ENCODE measurements around the gene CCL23.
"Not testable (repeated sequence)": the region's sequence is repeated elsewhere in the genome, so short reads cannot be mapped to it uniquely, and the experiment has no call there.

Gene CCL23

DNA sequence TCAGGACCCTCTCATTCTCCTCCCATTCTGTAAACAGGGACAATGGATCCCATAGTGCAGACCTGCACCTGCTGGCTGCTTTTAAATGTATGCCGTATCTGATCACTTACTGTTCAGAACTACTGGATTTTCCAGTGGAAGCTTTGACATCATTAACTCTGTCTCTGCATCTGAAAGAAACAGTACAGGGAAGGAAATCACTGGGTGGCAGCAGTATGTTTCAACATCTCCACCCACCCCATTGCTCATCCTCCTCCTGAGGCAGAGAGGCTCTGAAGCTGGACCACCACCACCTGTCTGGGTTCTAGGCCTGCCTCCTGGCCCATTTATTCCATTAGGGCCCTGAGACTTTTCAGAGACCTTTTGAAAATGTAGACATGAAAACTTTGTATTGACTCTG is 19.0 kb downstream of the CCL23 start:
- no peak for ATAC-seq (replicated peaks)
- Mint-ChIP-seq H3K27me3 (no peaks in the 10 kb centered on the region), H3K36me3 (ENCODE audit: insufficient read depth) (no peaks in the 10 kb centered on the region), H3K4me3 (no peak overlapping the region), H3K9me3 (no peaks in the 10 kb centered on the region), H3K4me1 (ENCODE audit: low read depth in 2 of 2) (peaks cover 9 to 11% of the 10 kb centered on the region in 2 donors), H3K27ac (peak overlapping the region in 1 of 2 donors; percentile 90)
- DNase-seq, result no peak

DNA sequence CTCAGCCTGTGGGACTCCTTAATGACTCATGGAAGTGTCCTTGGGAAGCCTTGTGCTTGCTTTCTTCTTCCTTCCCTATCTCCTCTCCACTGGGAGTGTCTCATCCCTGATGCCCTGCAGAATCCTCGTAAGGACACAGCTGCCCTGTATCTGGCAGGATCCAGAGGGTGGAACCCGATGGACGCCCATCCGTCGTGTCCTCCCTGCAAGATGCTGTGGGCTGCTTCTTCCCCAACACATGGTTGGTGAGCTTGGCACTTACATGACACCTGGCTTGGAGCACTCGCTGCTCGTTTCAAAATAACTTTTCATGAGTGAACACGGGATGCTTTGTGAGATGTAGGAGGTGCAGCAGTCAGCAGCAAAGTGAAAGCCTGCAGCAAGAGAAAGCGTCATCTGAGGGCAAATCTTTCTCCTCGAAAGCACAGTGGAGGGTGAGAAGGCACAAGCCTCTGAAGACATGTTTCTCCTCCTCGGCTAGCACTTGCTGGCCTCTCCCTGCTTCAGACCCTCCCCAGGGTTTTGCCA is 19.7 kb downstream of the CCL23 start:
- no peaks in the 10 kb centered on the region for H3K27me3 Mint-ChIP-seq
- H3K36me3 Mint-ChIP-seq (ENCODE audit: insufficient read depth), result no peaks in the 10 kb centered on the region
- H3K4me1 Mint-ChIP-seq (ENCODE audit: low read depth in 2 of 2), result peaks cover 5 to 8% of the 10 kb centered on the region in 2 donors
- peak overlapping the region in 1 of 2 donors; percentile 90 for H3K27ac Mint-ChIP-seq
- H3K4me3 Mint-ChIP-seq, result no peak overlapping the region
- no peak for ATAC-seq (replicated peaks)
- no peak for DNase-seq
- no peaks in the 10 kb centered on the region for H3K9me3 Mint-ChIP-seq

DNA sequence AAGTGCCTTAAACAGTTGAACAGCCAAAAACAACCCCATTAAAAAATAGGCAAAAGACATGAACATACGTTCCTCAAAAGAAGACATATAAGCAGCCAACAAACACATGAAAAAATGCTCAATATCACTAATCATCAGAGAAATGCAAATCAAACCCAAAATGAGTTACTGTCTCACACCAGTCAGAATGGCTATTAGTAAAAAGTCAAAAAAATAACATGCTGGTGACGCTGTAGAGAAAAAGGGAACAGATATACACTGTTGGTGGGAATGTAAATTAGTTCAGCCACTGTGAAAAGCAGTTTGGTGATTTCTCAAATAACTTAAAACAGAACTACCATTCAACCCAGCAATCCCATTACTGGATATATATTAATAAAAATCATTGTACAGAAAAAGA is 22.4 kb downstream of the CCL23 start:
- not testable (repeated sequence) for H3K9me3 Mint-ChIP-seq; H3K4me3 Mint-ChIP-seq; H3K36me3 Mint-ChIP-seq (ENCODE audit: insufficient read depth); DNase-seq; H3K4me1 Mint-ChIP-seq (ENCODE audit: low read depth in 2 of 2); H3K27me3 Mint-ChIP-seq; ATAC-seq (replicated peaks); H3K27ac Mint-ChIP-seq

DNA sequence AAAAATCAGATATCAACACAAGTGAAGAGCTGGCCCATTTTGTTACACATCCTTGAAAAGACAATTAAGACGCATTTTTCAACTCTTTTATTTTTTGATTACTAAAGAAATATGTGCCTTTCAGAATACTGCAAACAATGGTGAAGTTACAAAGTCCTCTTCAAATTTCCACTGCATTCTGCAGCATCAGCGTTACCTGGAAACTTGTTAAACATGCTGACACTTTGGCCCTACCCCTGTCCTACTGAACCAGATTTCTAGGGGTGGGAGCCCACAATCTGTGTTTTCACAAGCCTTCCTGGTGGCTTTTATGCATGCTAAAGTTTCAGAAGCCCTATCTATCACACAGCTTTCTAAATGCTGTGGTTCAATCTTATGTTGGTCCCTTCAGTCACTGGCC is 26.7 kb downstream of the CCL23 start:
- H3K9me3 Mint-ChIP-seq, result no peaks in the 10 kb centered on the region

DNA sequence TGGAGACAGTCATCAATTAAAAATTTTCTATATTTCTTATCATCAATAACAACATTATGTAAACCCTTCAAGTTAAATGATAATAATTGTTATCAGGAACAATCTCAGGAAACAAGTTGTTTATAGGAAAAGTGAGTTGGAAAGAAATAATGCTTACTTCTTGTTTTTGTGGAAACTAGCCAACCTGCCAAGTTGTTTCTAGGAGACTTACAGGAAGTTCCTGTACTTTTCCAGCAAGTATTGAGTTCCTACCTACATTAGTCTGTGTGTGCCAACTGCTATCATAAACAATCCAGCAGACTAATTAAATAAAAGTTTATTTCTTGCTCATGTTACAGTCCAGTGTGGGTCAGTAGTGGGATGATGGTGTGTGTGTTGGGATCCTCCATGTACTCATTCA is 29.6 kb downstream of the CCL23 start:
- H3K4me3 Mint-ChIP-seq, result no peak overlapping the region
- H3K27me3 Mint-ChIP-seq, result no peaks in the 10 kb centered on the region
- ATAC-seq (replicated peaks) (no peak), DNase-seq (no peak)
- H3K36me3 Mint-ChIP-seq (ENCODE audit: insufficient read depth), result peaks cover 2% of the 10 kb centered on the region
- H3K9me3 Mint-ChIP-seq, result no peaks in the 10 kb centered on the region
- peak overlapping the region in 1 of 2 donors; percentile 35 for H3K27ac Mint-ChIP-seq
- peaks cover 0 to 9% of the 10 kb centered on the region in 2 donors for H3K4me1 Mint-ChIP-seq (ENCODE audit: low read depth in 2 of 2)

More for the DNA sequence above, 26.7 kb downstream of the CCL23 start:
- Mint-ChIP-seq H3K27me3 (no peaks in the 10 kb centered on the region), H3K4me3 (no peak overlapping the region), H3K27ac (no peak overlapping the region), H3K36me3 (ENCODE audit: insufficient read depth) (no peaks in the 10 kb centered on the region), H3K4me1 (ENCODE audit: low read depth in 2 of 2) (no peaks in the 10 kb centered on the region)
- ATAC-seq (replicated peaks) (no peak), DNase-seq (no peak)

DNA sequence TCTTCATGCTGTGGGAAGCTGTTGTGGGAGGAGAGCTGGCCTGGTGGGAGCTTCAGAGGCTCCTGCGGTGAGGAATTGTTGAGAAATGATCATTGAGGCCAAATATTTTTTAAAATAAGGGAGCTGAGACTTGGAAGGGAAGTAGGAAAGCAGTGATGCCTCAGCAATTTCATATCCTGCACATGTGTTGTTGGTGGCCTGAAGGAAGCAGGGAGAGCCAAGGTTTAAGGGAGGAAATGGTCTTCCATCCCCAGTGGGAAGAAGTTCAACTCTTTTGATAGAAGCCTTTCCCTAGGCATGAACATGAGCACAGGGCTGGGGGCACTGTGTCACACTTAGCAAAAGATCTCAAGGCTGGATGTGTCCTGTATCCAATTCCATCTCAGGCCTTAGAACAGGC is 31.1 kb downstream of the CCL23 start, which contains the start of gene CCL14:
TSS of gene CCL14 (minus strand) at position 87 of the 400 bp plus-strand sequence. CDS start at position 7, 80 bp downstream.
- H3K4me3 Mint-ChIP-seq, result no peak within 1 kb of the TSS
- no peaks in the 10 kb centered on the region for H3K9me3 Mint-ChIP-seq

DNA sequence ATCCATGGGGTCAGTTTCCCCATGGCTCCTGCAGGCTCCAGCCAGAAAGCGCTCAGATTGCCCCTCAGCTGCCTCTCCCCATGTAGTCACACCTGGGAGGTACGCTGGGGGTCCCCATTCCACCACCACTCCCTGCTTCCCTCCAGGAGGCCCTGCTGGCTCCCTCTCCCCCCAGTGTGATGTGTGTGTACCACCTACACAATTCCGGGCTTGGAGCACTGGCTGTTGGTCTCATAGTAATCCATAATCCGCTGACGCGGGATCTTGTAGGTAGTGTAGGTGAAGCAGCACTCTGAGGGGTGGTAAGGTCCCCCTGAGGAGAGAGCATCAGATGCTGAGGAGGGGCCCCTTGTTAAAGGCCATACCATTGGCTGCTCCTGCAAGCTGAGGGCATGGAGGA is 33.6 kb downstream of the CCL23 start:
- no peak overlapping the region for H3K4me3 Mint-ChIP-seq
- H3K4me1 Mint-ChIP-seq (ENCODE audit: low read depth in 2 of 2), result peaks cover 5 to 19% of the 10 kb centered on the region in 2 donors
- peaks cover 2% of the 10 kb centered on the region for H3K36me3 Mint-ChIP-seq (ENCODE audit: insufficient read depth)
- DNase-seq (no peak), ATAC-seq (replicated peaks) (no peak)
- no peaks in the 10 kb centered on the region for H3K9me3 Mint-ChIP-seq
- H3K27ac Mint-ChIP-seq, result peak overlapping the region in 1 of 2 donors; percentile 76
- H3K27me3 Mint-ChIP-seq, result no peaks in the 10 kb centered on the region

More for the DNA sequence above, 31.1 kb downstream of the CCL23 start, which contains the start of gene CCL14:
- DNase-seq (no peak), ATAC-seq (replicated peaks) (no peak)
- Mint-ChIP-seq H3K27ac (no peak within 1 kb of the TSS), H3K27me3 (no peaks in the 10 kb centered on the region), H3K36me3 (ENCODE audit: insufficient read depth) (peaks cover 2% of the 10 kb centered on the region), H3K4me1 (ENCODE audit: low read depth in 2 of 2) (peaks cover 5 to 15% of the 10 kb centered on the region in 2 donors)

DNA sequence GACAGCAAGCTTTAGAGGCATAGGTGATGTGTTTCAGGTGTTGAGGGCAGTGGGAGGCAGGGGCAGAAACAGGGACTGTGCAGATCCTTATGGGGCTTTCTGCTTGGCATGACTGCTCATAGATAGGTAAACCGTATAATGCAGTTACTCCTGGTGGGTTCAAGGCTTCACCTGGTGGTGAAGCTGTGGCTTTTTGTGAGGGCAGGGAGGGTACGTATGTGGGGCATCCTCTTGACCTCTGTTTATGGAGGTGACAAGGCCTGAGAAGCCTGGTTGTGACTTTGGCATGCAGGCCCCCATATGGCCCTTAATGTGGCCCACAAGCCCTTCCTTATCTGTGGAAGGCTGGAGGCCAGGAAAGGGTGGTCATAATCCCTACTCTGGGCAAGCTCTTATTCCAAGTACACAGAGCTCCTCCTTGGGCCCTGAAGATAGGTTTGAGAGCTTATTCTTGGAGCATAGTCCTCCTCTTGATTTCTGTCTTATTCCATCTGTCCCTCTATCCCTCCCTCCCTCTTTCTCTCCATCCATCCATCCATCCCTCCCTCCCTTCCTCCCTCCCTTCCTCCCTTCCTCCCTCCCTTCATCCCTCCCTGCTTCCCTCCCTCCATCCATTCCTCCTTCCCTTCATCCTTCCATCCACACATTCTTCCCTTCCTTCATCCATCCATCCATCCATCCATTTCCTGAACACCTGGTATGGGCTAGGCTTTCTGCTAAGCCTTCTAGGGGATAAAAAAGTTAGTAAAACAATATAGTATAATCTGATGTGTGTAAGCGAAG is 35.2 kb downstream of the CCL23 start:
- H3K9me3 Mint-ChIP-seq, result no peaks in the 10 kb centered on the region
- peaks cover 2% of the 10 kb centered on the region for H3K36me3 Mint-ChIP-seq (ENCODE audit: insufficient read depth)
- H3K27me3 Mint-ChIP-seq, result no peaks in the 10 kb centered on the region
- DNase-seq (no peak), ATAC-seq (replicated peaks) (no peak)
- H3K4me3 Mint-ChIP-seq, result peak overlapping the region in 1 of 2 donors; percentile 30
- peaks cover 9 to 21% of the 10 kb centered on the region in 2 donors for H3K4me1 Mint-ChIP-seq (ENCODE audit: low read depth in 2 of 2)
- peak overlapping the region in 1 of 2 donors; percentile 61 for H3K27ac Mint-ChIP-seq

DNA sequence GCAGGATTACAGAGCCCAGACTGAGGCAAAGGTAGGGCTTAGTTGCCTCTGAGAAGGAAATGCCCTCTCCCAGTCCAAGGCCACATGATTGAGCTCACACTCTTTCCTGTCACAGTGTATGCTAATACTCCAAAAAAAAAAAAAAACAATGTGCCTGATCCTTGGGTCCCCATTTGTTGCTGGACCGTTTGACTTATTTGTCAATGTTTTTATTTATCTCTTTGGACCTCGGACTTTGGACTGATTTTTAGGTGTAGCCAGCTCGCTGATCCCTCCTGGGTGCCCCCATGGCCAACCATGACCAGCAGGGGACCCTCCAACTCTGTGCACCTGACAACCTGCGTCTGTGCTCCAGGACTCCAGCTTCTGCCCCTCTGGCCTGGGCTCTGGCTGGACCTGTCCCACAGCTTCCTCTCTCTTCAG is 35.9 kb downstream of the CCL23 start:
- H3K36me3 Mint-ChIP-seq (ENCODE audit: insufficient read depth), result peaks cover 2% of the 10 kb centered on the region
- peak overlapping the region in 1 of 2 donors; percentile 30 for H3K4me3 Mint-ChIP-seq
- peaks cover 9 to 21% of the 10 kb centered on the region in 2 donors for H3K4me1 Mint-ChIP-seq (ENCODE audit: low read depth in 2 of 2)
- peak overlapping the region in 1 of 2 donors; percentile 61 for H3K27ac Mint-ChIP-seq
- ATAC-seq (replicated peaks) (no peak), DNase-seq (peak in 1 of 3 experiments; percentile 19)
- no peaks in the 10 kb centered on the region for H3K9me3 Mint-ChIP-seq
- no peaks in the 10 kb centered on the region for H3K27me3 Mint-ChIP-seq

DNA sequence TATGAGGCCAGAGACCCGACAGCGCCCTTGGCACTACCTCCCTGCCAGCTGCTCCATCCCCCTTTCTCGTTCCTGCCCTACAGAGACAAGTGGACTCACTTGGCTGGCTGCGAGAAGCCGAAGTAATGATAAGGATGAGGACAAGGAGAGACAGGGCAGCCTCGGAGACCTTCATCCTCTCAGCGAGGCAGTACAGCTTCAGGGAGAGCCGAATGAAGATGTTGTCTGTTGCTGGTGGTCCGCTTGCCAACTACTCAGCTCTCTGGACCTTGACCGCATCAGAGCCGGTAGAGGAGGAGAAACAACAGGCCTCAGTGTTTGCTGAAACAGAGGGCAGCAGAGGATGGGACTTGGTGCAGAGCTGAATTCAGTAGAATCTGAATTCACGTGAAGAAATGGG is 36.5 kb downstream of the CCL23 start, which contains the start of gene CCL16:
TSS of gene CCL16 (minus strand) at position 252 of the 400 bp plus-strand sequence. CDS start at position 175, 77 bp downstream.
- Mint-ChIP-seq H3K27me3 (no peaks in the 10 kb centered on the region), H3K4me1 (ENCODE audit: low read depth in 2 of 2) (peaks cover 15 to 23% of the 10 kb centered on the region in 2 donors), H3K4me3 (peak within 1 kb of the TSS in 1 of 2 donors; percentile 30), H3K36me3 (ENCODE audit: insufficient read depth) (peaks cover 2% of the 10 kb centered on the region), H3K9me3 (no peaks in the 10 kb centered on the region), H3K27ac (peak within 1 kb of the TSS in 1 of 2 donors; percentile 63)
- ATAC-seq (replicated peaks), result no peak
- DNase-seq, result no peak

DNA sequence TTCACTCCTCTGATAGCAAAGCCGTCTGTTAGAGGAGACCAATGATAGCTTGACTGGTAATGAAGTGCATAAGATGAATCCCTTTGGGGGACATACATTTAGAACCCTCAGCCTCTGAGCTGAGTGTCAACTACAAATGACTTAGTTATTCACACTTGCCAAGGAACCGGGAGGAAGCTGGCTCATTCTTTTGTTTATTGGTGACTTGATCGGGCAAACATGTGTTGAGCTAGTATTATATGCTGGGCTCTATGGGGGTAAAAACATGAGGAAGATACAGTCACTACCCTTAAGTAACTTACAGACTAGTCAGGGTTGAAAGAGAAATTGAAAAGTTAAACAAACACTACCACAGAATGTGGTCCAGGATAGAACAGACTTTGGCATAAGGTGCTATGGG is 39.4 kb downstream of the CCL23 start:
- Mint-ChIP-seq H3K36me3 (ENCODE audit: insufficient read depth) (no peaks in the 10 kb centered on the region), H3K4me1 (ENCODE audit: low read depth in 2 of 2) (peaks cover 18 to 20% of the 10 kb centered on the region in 2 donors), H3K27ac (no peak overlapping the region), H3K9me3 (no peaks in the 10 kb centered on the region), H3K4me3 (no peak overlapping the region), H3K27me3 (no peaks in the 10 kb centered on the region)
- ATAC-seq (replicated peaks), result no peak
- DNase-seq, result no peak

DNA sequence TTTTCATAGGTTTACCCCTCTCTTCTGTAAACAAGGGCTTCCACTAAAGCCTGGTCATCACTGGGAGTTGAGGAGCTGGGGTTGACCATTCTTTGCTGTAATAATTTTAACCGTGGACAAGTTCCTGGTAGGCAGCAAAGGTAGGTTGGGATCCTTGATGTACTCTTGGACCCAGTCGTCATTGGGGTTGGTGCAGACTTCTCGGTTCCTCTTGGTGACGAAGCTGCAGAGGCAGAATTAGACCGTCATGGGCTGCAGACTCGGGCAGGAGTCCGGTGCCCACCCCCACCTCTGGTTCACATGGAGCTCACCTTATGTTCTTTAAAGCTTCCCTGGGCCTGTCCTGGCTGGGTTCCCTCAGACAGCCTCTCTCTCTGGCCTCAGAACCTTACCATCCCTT is 40.3 kb downstream of the CCL23 start:
- no peaks in the 10 kb centered on the region for H3K9me3 Mint-ChIP-seq
- H3K36me3 Mint-ChIP-seq (ENCODE audit: insufficient read depth), result no peaks in the 10 kb centered on the region
- H3K4me1 Mint-ChIP-seq (ENCODE audit: low read depth in 2 of 2), result peaks cover 18% of the 10 kb centered on the region in 2 donors
- DNase-seq, result no peak
- H3K27ac Mint-ChIP-seq, result peak overlapping the region in 1 of 2 donors; percentile 53
- H3K27me3 Mint-ChIP-seq, result no peaks in the 10 kb centered on the region
- ATAC-seq (replicated peaks), result no peak
- no peak overlapping the region for H3K4me3 Mint-ChIP-seq

DNA sequence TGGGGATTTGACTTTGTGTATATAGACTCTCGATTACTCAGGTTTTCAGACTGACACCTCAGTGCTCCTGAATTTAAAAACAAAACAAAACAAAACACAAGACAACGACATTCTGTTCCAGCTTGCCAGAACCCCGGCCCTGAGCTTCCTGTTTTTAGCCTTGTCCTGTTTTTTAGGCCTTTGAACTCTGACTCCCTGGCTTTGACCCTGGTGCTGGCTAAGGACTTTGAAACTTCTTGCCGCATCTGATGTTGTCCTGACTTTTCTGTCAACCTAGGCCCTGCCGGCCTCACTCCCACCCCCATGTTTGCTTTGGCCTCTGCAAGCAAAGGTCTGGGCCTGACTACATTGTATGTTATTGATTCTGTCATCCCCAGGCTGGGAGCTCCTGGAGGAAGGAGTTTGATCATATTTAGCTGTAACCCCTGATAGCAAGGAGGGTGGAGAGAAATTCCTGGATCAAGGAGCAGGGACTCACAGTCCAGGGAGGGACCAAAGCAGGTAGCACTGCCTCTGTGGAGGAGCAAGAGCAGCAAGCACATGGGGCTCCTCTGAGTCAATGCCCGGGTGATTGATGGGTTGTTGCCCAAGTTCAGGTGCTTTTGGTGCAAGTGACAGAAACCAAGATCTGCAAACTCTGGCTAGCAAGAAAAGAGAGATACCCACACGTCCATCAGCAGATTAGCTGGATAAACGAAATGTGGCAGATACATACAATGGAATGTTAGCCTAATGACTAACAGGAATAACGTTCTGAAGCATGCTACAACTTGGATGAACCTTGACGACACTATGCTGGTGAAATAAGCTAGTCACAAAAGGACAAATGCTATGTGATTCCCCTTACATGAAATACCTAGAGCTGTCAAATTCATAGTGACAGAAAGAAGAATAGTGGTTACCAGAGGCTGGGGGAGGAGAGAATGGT is 44.2 kb downstream of the CCL23 start:
- Mint-ChIP-seq H3K9me3 (no peaks in the 10 kb centered on the region), H3K36me3 (ENCODE audit: insufficient read depth) (no peaks in the 10 kb centered on the region), H3K4me3 (no peak overlapping the region), H3K4me1 (ENCODE audit: low read depth in 2 of 2) (peaks cover 13 to 23% of the 10 kb centered on the region in 2 donors), H3K27me3 (no peaks in the 10 kb centered on the region), H3K27ac (peak overlapping the region in 1 of 2 donors; percentile 56)
- ATAC-seq (replicated peaks) (no peak), DNase-seq (no peak)
